NCI-H2029 (cell line): ENCODE results near the gene LAMP5.

Experiments used
- DNase-seq: peaks from one replicate; lab custom pipeline; 2025; lab: John Stamatoyannopoulos, UW

Gene LAMP5

GRCh38 chr20:9535449-9535848, 21.1 kb downstream of the LAMP5 start:
- no peak for DNase-seq

GRCh38 chr20:9543214-9543613, 28.8 kb downstream of the LAMP5 start:
- DNase-seq: no peak

DNA sequence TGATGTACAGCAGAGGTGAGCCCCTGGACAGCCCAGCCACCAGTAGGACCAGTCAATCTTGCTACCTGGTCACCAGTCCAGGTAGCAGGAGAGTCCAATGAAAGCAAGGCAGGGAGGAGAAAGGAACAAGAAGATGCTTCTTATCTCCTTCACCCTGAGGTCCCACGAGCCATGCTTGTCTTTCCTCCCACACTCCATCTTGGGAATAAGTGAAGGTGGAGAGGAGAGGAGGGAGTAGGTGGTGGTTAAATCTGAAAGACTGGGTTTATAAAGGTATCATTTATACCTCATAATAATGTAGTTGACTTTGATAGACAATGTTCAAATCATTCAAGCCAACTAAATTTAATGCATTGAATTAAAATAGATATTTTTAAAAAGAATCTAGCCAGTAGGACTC, 35.9 kb downstream of the LAMP5 start:
- no peak for DNase-seq

DNA sequence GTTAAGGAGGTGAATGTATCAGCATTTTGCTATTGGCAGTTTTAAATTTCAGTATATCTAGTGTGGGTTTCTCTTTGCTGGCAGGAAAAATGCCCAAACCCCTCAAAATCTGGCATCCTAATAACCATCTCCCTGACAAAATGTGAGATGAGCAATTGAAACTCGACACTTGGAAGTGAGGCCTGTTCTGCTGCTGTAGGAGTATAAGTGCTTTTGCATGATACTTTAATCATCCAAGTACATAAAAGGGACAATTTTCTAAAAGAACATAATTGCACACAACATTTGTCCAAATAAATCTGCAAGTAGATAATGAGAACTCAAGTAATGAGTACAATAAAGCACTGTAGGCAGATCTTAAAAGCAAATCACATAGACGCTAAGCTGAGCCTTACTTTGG, 36.5 kb downstream of the LAMP5 start:
- DNase-seq: no peak

- no peak for DNase-seq
Measured at GRCh38 chr20:9551808-9552550, 37.6 kb downstream of the LAMP5 start.

DNA sequence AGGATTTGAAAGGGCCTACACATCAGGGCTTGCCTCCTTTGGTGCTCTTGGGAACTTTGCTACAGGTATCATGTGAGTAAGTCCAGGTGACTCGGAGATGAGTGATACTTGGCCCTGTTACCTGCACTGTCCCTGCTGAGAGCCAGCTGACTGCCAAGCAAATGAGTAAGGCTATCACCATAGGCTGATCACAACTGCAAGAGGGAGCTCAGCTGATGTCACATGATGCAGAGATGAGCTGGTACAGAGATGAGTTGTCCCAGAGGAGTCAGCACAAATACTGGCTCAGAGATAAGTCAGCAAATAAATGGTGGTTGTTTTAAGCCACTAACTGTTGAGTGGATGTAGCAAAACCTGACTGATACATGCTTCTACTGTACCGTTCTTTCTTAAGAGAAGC, 41.4 kb downstream of the LAMP5 start:
- no peak for DNase-seq

- no peak for DNase-seq
Measured at GRCh38 chr20:9557411-9557810, 43.0 kb downstream of the LAMP5 start.

GRCh38 chr20:9565910-9566550, 51.6 kb downstream of the LAMP5 start:
- DNase-seq: no peak

DNA sequence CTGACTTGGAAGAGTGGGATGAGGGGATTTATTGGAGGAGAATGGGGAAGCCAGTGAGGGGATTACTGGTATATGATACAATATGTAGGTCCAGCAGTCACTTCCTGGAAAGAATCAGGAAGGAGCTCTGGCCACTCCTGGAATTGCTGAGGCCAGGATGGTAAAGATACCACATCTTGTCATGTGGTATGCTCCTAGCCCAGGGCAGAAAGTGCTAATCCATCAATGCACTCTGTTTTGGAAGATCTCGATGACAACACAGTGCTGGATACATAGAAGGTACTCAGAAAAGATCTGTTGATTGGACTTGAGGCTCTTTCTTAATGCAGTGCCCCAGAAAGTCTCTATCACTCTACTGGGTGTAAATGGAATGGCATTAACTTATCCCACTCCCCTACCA, 52.6 kb downstream of the LAMP5 start:
- no peak for DNase-seq

DNA sequence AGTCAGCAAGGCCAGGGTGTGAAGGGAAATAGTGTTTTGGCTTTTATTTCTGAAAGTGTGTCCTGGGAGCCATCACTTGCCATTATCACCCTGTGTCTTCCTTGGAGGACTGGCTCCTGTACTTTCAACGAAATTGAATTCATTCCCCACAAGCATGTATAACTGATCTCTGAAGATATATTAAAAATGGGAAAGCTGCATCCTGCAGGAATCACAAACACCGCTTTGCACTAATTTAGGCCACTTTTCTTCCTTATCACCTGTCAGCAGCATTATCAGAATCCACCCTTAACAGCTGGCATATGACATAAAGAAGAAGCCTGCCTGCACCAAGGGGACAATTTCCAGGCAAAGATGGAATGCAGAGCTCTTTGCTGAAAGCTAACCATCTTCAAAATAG, 56.2 kb downstream of the LAMP5 start:
- no peak for DNase-seq

GRCh38 chr20:9571783-9572182, 57.4 kb downstream of the LAMP5 start:
- DNase-seq: no peak

DNA sequence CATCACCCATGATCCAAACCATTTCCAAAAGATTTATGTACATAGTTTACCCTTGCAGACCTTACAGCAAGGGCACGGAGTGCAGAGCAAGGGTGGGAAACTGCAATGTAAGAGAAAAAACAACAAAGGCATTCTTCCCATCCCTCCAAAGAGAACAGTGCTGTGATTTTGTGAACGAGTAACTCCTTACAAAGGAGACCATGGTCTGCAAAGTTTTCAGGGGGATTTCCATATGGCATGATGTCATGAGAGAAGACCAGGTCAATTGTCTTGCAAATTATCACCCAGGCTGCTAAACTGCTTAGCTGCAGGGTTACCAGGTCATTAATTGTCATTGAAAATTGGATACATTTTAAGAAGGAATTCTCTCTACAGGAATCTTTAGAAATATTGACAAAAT, 58.3 kb downstream of the LAMP5 start:
- DNase-seq: no peak

GRCh38 chr20:9573335-9574151, 59.2 kb downstream of the LAMP5 start:
- DNase-seq: no peak

GRCh38 chr20:9574181-9574580, 59.8 kb downstream of the LAMP5 start:
- no peak for DNase-seq

GRCh38 chr20:9574776-9575175, 60.4 kb downstream of the LAMP5 start:
- no peak for DNase-seq

DNA sequence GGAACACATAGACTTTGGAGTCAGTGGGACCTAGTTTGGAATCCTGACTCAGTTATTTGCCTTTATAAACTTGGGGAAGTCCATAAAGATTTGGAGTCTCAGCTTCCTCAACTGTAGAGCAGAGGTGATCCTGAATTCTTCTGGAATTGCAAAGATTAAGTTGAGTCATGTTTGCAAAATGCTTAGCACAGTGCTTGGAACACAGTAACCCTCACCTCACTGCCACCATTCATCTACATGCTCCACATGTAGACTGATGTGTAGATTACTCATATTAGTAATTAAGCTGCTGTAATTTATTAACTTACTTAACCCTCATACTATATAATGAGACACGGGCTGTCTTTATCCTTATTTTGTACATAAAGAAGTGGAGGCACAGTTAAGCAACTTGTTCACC, 61.4 kb downstream of the LAMP5 start:
- DNase-seq: no peak

DNA sequence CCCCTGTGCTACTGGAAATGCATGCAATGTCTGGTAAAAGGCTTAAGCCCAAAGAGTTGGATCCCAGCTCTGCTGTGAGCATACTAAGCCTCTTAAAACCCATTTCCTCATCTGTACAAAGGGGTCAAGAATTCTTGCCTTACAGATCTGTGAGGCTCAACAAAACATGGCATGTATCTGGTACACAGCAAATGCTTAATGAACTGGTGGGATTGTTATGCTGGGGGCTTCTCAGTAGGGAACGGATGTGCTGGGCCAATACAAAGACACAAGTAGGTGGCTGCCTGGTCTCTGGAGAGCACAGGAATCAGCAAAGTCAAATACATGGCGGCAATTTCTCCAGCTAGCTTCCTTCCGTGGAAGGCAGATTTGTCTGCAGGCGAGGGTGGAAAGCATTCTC, 62.3 kb downstream of the LAMP5 start:
- no peak for DNase-seq

DNA sequence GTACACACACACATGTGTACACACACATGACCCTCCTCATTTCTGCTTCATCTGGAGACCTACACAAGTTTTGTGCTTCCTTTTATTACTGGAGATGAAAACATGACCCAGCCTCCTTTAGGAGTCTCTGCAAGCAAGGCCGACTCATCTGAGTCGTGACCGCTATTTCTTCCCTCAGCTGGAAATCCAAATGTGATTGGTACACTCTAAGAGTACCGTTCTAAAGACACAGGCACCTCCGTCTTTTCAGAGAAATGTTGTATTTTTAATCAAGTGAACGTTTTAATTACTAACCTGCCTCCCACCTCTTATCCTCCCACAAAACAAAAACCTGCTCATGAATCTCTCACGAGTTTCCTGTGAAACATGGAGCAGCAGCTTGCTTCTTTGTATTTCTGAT, 63.0 kb downstream of the LAMP5 start:
- DNase-seq: no peak

DNA sequence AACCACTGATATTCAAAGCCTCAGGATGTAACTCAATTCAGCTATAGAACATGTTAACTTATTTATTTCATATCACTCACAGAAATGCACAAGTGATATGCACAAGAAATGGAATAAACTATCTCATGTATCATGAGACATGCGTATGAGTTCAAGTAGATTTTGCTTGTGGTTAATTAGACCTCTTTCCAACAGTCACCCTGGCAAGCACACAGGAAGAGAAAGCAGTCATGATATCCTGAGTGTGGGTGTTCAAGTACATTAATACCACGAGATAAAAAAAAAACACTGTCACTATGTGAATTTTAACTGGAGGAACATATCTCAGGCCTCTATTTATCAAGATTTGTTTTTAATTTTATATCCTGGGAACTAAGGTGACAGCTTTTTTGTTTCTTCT, 64.2 kb downstream of the LAMP5 start:
- no peak for DNase-seq
